ENCODE data around the gene USP17L12. TPM values are rescaled to one million over a fixed set of nuclear protein-coding genes. Genes with fewer than 3 reads are reported as not detected.

USP17L12 gene, protein sequence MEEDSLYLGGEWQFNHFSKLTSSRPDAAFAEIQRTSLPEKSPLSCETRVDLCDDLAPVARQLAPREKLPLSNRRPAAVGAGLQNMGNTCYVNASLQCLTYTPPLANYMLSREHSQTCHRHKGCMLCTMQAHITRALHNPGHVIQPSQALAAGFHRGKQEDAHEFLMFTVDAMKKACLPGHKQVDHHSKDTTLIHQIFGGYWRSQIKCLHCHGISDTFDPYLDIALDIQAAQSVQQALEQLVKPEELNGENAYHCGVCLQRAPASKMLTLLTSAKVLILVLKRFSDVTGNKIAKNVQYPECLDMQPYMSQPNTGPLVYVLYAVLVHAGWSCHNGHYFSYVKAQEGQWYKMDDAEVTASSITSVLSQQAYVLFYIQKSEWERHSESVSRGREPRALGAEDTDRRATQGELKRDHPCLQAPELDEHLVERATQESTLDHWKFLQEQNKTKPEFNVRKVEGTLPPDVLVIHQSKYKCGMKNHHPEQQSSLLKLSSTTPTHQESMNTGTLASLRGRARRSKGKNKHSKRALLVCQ
- not detected in 5 replicates for total RNA-seq (2022; extraction: Qiagen RNA extraction; ENCODE audit: low read depth)

GRCh38 chr4:9219852-9220251, at the start of gene USP17L12:
Gene USP17L12 (plus strand): TSS chr4:9220152. CDS start chr4:9220152, 0 bp downstream.

GRCh38 chr4:9210357-9210756, 9.6 kb upstream of the USP17L12 start, which contains the start of gene USP17L10:
Gene USP17L10 (plus strand): TSS chr4:9210657. CDS start chr4:9210657, 0 bp downstream.

DNA sequence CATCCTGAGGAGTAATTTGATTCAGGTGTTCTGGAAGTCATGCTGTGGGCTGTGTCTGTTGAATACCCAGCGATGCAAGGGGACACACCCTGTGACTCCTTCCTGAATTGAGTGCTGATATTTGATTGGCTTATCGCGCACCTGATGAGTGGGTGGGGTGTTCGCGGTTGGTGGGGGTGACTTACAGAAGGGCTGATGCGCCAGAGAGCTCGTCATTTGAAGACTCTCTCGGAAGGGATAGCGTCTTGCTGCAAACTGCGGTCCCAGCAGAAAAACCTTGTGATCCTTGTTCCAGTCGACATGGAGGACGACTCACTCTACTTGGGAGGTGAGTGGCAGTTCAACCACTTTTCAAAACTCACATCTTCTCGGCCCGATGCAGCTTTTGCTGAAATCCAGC, 4.8 kb upstream of the USP17L12 start, which contains the start of gene USP17L11:
TSS of gene USP17L11 (plus strand) at position 301 of the 400 bp plus-strand sequence. CDS start at position 301, 0 bp downstream.

DNA sequence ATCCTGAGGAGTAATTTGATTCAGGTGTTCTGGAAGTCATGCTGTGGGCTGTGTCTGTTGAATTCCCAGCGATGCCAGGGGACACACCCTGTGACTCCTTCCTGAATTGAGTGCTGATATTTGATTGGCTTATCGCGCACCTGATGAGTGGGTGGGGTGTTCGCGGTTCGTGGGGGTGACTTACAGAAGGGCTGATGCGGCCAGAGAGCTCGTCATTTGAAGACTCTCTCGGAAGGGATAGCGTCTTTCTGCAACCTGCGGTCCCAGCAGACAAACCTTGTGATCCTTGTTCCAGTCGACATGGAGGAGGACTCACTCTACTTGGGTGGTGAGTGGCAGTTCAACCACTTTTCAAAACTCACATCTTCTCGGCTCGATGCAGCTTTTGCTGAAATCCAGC, 4.6 kb downstream of the USP17L12 start, which contains the start of gene USP17L13:
TSS of gene USP17L13 (plus strand) at position 301 of the 400 bp plus-strand sequence. CDS start at position 301, 0 bp downstream.

GRCh38 chr4:9234085-9234484, 14.1 kb downstream of the USP17L12 start, which contains the start of gene USP17L15:
Gene USP17L15 (plus strand): TSS chr4:9234385. CDS start chr4:9234385, 0 bp downstream.

DNA sequence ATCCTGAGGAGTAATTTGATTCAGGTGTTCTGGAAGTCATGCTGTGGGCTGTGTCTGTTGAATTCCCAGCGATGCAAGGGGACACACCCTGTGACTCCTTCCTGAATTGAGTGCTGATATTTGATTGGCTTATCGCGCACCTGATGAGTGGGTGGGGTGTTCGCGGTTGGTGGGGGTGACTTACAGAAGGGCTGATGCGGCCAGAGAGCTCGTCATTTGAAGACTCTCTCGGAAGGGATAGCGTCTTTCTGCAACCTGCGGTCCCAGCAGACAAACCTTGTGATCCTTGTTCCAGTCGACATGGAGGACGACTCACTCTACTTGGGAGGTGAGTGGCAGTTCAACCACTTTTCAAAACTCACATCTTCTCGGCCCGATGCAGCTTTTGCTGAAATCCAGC, 23.6 kb downstream of the USP17L12 start, which contains the start of gene USP17L17:
TSS of gene USP17L17 (plus strand) at position 301 of the 400 bp plus-strand sequence. CDS start at position 301, 0 bp downstream.

GRCh38 chr4:9247953-9248680, 28.2 kb downstream of the USP17L12 start, which contains the start of gene USP17L18:
Gene USP17L18 (plus strand): TSS chr4:9248630. CDS start chr4:9248630, 0 bp downstream.

DNA sequence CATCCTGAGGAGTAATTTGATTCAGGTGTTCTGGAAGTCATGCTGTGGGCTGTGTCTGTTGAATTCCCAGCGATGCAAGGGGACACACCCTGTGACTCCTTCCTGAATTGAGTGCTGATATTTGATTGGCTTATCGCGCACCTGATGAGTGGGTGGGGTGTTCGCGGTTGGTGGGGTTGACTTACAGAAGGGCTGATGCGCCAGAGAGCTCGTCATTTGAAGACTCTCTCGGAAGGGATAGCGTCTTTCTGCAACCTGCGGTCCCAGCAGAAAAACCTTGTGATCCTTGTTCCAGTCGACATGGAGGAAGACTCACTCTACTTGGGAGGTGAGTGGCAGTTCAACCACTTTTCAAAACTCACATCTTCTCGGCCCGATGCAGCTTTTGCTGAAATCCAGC, 33.1 kb downstream of the USP17L12 start, which contains the start of gene USP17L19:
TSS of gene USP17L19 (plus strand) at position 301 of the 400 bp plus-strand sequence. CDS start at position 301, 0 bp downstream.

GRCh38 chr4:9257824-9258223, 37.9 kb downstream of the USP17L12 start, which contains the start of gene USP17L20:
Gene USP17L20 (plus strand): TSS chr4:9258124. CDS start chr4:9258124, 0 bp downstream.

DNA sequence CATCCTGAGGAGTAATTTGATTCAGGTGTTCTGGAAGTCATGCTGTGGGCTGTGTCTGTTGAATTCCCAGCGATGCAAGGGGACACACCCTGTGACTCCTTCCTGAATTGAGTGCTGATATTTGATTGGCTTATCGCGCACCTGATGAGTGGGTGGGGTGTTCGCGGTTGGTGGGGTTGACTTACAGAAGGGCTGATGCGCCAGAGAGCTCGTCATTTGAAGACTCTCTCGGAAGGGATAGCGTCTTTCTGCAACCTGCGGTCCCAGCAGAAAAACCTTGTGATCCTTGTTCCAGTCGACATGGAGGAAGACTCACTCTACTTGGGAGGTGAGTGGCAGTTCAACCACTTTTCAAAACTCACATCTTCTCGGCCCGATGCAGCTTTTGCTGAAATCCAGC, 42.6 kb downstream of the USP17L12 start, which contains the start of gene USP17L21:
TSS of gene USP17L21 (plus strand) at position 301 of the 400 bp plus-strand sequence. CDS start at position 301, 0 bp downstream.

GRCh38 chr4:9267319-9267718, 47.4 kb downstream of the USP17L12 start, which contains the start of gene USP17L22:
Gene USP17L22 (plus strand): TSS chr4:9267619. CDS start chr4:9267619, 0 bp downstream.

Other genes with a start within 250 kb of the USP17L12 start
- gene FAM90A26, start 49.7 kb upstream of the USP17L12 start, total RNA-seq (2022; extraction: Qiagen RNA extraction; ENCODE audit: low read depth): not detected in 5 replicates
- not detected in 5 replicates for gene USP17L10, start 9.5 kb upstream of the USP17L12 start, total RNA-seq (2022; extraction: Qiagen RNA extraction; ENCODE audit: low read depth)
- not detected in 5 replicates for gene USP17L11, start 4.7 kb upstream of the USP17L12 start, total RNA-seq (2022; extraction: Qiagen RNA extraction; ENCODE audit: low read depth)
- gene USP17L13, start 4.7 kb downstream of the USP17L12 start, total RNA-seq (2022; extraction: Qiagen RNA extraction; ENCODE audit: low read depth): not detected in 5 replicates
- not detected in 5 replicates for gene USP17L15, start 14.2 kb downstream of the USP17L12 start, total RNA-seq (2022; extraction: Qiagen RNA extraction; ENCODE audit: low read depth)
- gene USP17L17, start 23.7 kb downstream of the USP17L12 start, total RNA-seq (2022; extraction: Qiagen RNA extraction; ENCODE audit: low read depth): not detected in 5 replicates
- not detected in 5 replicates for gene USP17L18, start 28.5 kb downstream of the USP17L12 start, total RNA-seq (2022; extraction: Qiagen RNA extraction; ENCODE audit: low read depth)
- not detected in 5 replicates for gene USP17L19, start 33.2 kb downstream of the USP17L12 start, total RNA-seq (2022; extraction: Qiagen RNA extraction; ENCODE audit: low read depth)
- gene USP17L20, start 38.0 kb downstream of the USP17L12 start, total RNA-seq (2022; extraction: Qiagen RNA extraction; ENCODE audit: low read depth): not detected in 5 replicates
- gene USP17L21, start 42.7 kb downstream of the USP17L12 start, total RNA-seq (2022; extraction: Qiagen RNA extraction; ENCODE audit: low read depth): not detected in 5 replicates
- not detected in 5 replicates for gene USP17L22, start 47.5 kb downstream of the USP17L12 start, total RNA-seq (2022; extraction: Qiagen RNA extraction; ENCODE audit: low read depth)
- gene USP17L24, start 105.0 kb downstream of the USP17L12 start, total RNA-seq (2022; extraction: Qiagen RNA extraction; ENCODE audit: low read depth): not detected in 5 replicates
- not detected in 5 replicates for gene USP17L25, start 109.8 kb downstream of the USP17L12 start, total RNA-seq (2022; extraction: Qiagen RNA extraction; ENCODE audit: low read depth)
- gene USP17L26, start 114.5 kb downstream of the USP17L12 start, total RNA-seq (2022; extraction: Qiagen RNA extraction; ENCODE audit: low read depth): not detected in 5 replicates
- gene USP17L5, start 119.3 kb downstream of the USP17L12 start, total RNA-seq (2022; extraction: Qiagen RNA extraction; ENCODE audit: low read depth): not detected in 5 replicates
- not detected in 5 replicates for gene USP17L27, start 124.0 kb downstream of the USP17L12 start, total RNA-seq (2022; extraction: Qiagen RNA extraction; ENCODE audit: low read depth)
- not detected in 5 replicates for gene USP17L28, start 128.7 kb downstream of the USP17L12 start, total RNA-seq (2022; extraction: Qiagen RNA extraction; ENCODE audit: low read depth)
- not detected in 5 replicates for gene USP17L29, start 133.5 kb downstream of the USP17L12 start, total RNA-seq (2022; extraction: Qiagen RNA extraction; ENCODE audit: low read depth)
- gene USP17L30, start 143.0 kb downstream of the USP17L12 start, total RNA-seq (2022; extraction: Qiagen RNA extraction; ENCODE audit: low read depth): not detected in 5 replicates
- not detected in 5 replicates for gene DEFB131A, start 224.3 kb downstream of the USP17L12 start, total RNA-seq (2022; extraction: Qiagen RNA extraction; ENCODE audit: low read depth)

All from A549 treated with ZK216348 at 1 μM for 4 hours (cell line).